ENCODE data around the gene GPX3. TPM values are rescaled to one million over a fixed set of nuclear protein-coding genes. Genes with fewer than 3 reads are reported as not detected.

The GPX3 gene, protein sequence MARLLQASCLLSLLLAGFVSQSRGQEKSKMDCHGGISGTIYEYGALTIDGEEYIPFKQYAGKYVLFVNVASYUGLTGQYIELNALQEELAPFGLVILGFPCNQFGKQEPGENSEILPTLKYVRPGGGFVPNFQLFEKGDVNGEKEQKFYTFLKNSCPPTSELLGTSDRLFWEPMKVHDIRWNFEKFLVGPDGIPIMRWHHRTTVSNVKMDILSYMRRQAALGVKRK
- polyA plus RNA-seq, result 2.3 and 6.8 TPM in 2 replicates

GRCh38 chr5:151020304-151021110, at the start of gene GPX3:
GPX3 (plus strand) TSS chr5:151020591; CDS start chr5:151020655, 64 bp downstream.

Other genes with a start within 250 kb of the GPX3 start
- 0.55 and 1.7 TPM in 2 replicates for gene SMIM3, start 241.8 kb upstream of the GPX3 start, polyA plus RNA-seq
- gene IRGM, start 174.1 kb upstream of the GPX3 start, polyA plus RNA-seq, result not detected in 2 replicates
- gene ZNF300, start 115.6 kb upstream of the GPX3 start, polyA plus RNA-seq, result 2.6 and 4.3 TPM in 2 replicates
- 0.71 and 1.4 TPM in 2 replicates for gene TNIP1, start 60.4 kb downstream of the GPX3 start, polyA plus RNA-seq
- 19.9 and 20.3 TPM in 2 replicates for gene ANXA6, start 137.2 kb downstream of the GPX3 start, polyA plus RNA-seq
- gene CCDC69, start 203.5 kb downstream of the GPX3 start, polyA plus RNA-seq, result 3.9 and 6.6 TPM in 2 replicates
- 5.9 and 7.0 TPM in 2 replicates for gene GM2A, start 232.6 kb downstream of the GPX3 start, polyA plus RNA-seq